Ascending aorta (tissue), 2 donors: ENCODE measurements around the gene AOX1. TPM values are rescaled to one million over a fixed set of nuclear protein-coding genes. Genes with fewer than 3 reads are reported as not detected.

ENCODE experiments used
- DNase-seq, 2 donors: peaks; one replicate each; pipeline ENCODE4 v3.0.0-alpha.2; 2019; ENCODE audit warnings: low spot score in 2 of 2
- H3K27ac ChIP-seq, 2 donors: fragments of 200-600 bp; sonication (generic); one replicate each; pipeline ENCODE4 v1.5.1; 2016 to 2017; ENCODE audit warnings: mild to moderate bottlenecking in 1 of 2
- H3K27me3 ChIP-seq: fragments of 200-600 bp; sonication (generic); one replicate; pipeline ENCODE4 v1.5.1; 2017
- H3K36me3 ChIP-seq, 2 donors: fragments of 200-600 bp; sonication (generic); one replicate each; pipeline ENCODE4 v1.5.1; 2016
- H3K4me1 ChIP-seq, 2 donors: fragments of 200-600 bp; sonication (generic); one replicate each; pipeline ENCODE4 v1.5.1; 2016 to 2017; ENCODE audit warnings: mild to moderate bottlenecking in 1 of 2
- H3K4me3 ChIP-seq, 2 donors: fragments of 200-600 bp; sonication (generic); one replicate each; pipeline ENCODE4 v1.5.1; 2016 to 2017; ENCODE audit warnings: mild to moderate bottlenecking in 1 of 2
- H3K9me3 ChIP-seq, 2 donors: fragments of 200-600 bp; sonication (generic); one replicate each; pipeline ENCODE4 v1.5.1; 2016
- CTCF ChIP-seq, 3 experiments: fragments of 200-600 bp in 2 of 3; fragments of 450-650 bp in 1 of 3; sonication (generic) in 2 of 3; IDR thresholded peaks; one replicate each; pipeline ENCODE4 v1.5.1; 2016 to 2019; ENCODE audit warnings: antibody characterized with exemption in 3 of 3, mild to moderate bottlenecking in 1 of 3, moderate library complexity in 1 of 3
- intact Hi-C: fragments of 100-400 bp; cut with DNase I; formaldehyde crosslinking; loops from one replicate; pipeline ENCODE4 v1.15.1; 2023
- total RNA-seq: library from RNA; depleted of rRNA; stranded (reverse); fragments of >200 nt; gene quantifications from one replicate; pipeline ENCODE4 v1.1.0, GENCODE V29; 2016

Gene AOX1
- total RNA-seq, 1 donor from 2014 or later, result 59.2 TPM

GRCh38 chr2:200662727-200663126 is 76.9 kb downstream of the AOX1 start:
- H3K4me1 ChIP-seq, result no peaks in the 10 kb centered on the region
- H3K36me3 ChIP-seq, result no peaks in the 10 kb centered on the region
- H3K9me3 ChIP-seq, result no peaks in the 10 kb centered on the region
- DNase-seq, result no peak
- TF ChIP-seq CTCF (IDR thresholded peaks at IDR 0.05), result no peak
- no peak overlapping the region for H3K27ac ChIP-seq
- H3K27me3 ChIP-seq, result no peaks in the 10 kb centered on the region
- intact Hi-C loops, result no loop called here
- no peak overlapping the region for H3K4me3 ChIP-seq

- no peak overlapping the region for H3K4me3 ChIP-seq
- intact Hi-C loops, result no loop called here
- no peak for TF ChIP-seq CTCF (IDR thresholded peaks at IDR 0.05)
- H3K4me1 ChIP-seq, result no peaks in the 10 kb centered on the region
- no peaks in the 10 kb centered on the region for H3K27me3 ChIP-seq
- H3K36me3 ChIP-seq, result no peaks in the 10 kb centered on the region
- DNase-seq, result no peak
- no peaks in the 10 kb centered on the region for H3K9me3 ChIP-seq
- no peak overlapping the region for H3K27ac ChIP-seq
These were observed 79.1 kb downstream of the AOX1 start for GRCh38 chr2:200664770-200665494.

GRCh38 chr2:200665626-200666453 is 80.0 kb downstream of the AOX1 start:
- intact Hi-C loops, result no loop called here
- no peak overlapping the region for H3K27ac ChIP-seq
- no peaks in the 10 kb centered on the region for H3K9me3 ChIP-seq
- no peaks in the 10 kb centered on the region for H3K27me3 ChIP-seq
- no peak for DNase-seq
- TF ChIP-seq CTCF (IDR thresholded peaks at IDR 0.05), result no peak
- no peaks in the 10 kb centered on the region for H3K36me3 ChIP-seq
- no peak overlapping the region for H3K4me3 ChIP-seq
- H3K4me1 ChIP-seq, result no peaks in the 10 kb centered on the region

- H3K4me1 ChIP-seq, result no peaks in the 10 kb centered on the region
- no peak overlapping the region for H3K4me3 ChIP-seq
- H3K9me3 ChIP-seq, result no peaks in the 10 kb centered on the region
- no peaks in the 10 kb centered on the region for H3K36me3 ChIP-seq
- no peak overlapping the region for H3K27ac ChIP-seq
- no peak for DNase-seq
- no peaks in the 10 kb centered on the region for H3K27me3 ChIP-seq
- TF ChIP-seq CTCF (IDR thresholded peaks at IDR 0.05), result no peak
- intact Hi-C loops, result no loop called here
These were observed 81.6 kb downstream of the AOX1 start for GRCh38 chr2:200667413-200667812.

GRCh38 chr2:200668478-200668877 is 82.7 kb downstream of the AOX1 start:
- Histone ChIP-seq H3K4me3 (no peak overlapping the region), H3K27ac (no peak overlapping the region), H3K4me1 (no peaks in the 10 kb centered on the region), H3K9me3 (no peaks in the 10 kb centered on the region), H3K36me3 (no peaks in the 10 kb centered on the region), H3K27me3 (no peaks in the 10 kb centered on the region)
- intact Hi-C loops, result no loop called here
- no peak for TF ChIP-seq CTCF (IDR thresholded peaks at IDR 0.05)
- DNase-seq, result no peak
